Renal cortical epithelial cell (primary cell): Measurements from ENCODE around the gene HNRNPA2B1. TPM values are rescaled to one million over a fixed set of nuclear protein-coding genes. Genes with fewer than 3 reads are reported as not detected.
"Not testable (repeated sequence)": the region's sequence is repeated elsewhere in the genome, so short reads cannot be mapped to it uniquely, and the experiment has no call there.

Source experiments
- DNase-seq: peaks from one replicate; pipeline ENCODE4 v3.0.0-alpha.2; 2011; ENCODE audit warnings: low read depth
- total RNA-seq: library from RNA; depleted of rRNA; stranded (reverse); fragments of >200 nt; gene quantifications from 2 replicates; pipeline ENCODE4 v1.2.3, GENCODE V29; 2014

HNRNPA2B1 gene
- total RNA-seq, 1 donor from 2014 or later, result 220 TPM

DNA sequence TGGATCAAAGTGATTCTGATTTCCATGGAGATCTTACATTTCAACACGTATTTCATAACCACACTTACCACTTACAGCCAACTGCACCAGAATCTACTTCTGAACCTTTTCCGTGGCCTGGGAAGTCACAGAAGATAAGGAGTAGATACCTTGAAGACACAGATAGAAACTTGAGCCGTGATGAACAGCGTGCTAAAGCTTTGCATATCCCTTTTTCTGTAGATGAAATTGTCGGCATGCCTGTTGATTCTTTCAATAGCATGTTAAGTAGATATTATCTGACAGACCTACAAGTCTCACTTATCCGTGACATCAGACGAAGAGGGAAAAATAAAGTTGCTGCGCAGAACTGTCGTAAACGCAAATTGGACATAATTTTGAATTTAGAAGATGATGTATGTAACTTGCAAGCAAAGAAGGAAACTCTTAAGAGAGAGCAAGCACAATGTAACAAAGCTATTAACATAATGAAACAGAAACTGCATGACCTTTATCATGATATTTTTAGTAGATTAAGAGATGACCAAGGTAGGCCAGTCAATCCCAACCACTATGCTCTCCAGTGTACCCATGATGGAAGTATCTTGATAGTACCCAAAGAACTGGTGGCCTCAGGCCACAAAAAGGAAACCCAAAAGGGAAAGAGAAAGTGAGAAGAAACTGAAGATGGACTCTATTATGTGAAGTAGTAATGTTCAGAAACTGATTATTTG lies 15.3 kb downstream of the HNRNPA2B1 start:
- no peak for DNase-seq

DNA sequence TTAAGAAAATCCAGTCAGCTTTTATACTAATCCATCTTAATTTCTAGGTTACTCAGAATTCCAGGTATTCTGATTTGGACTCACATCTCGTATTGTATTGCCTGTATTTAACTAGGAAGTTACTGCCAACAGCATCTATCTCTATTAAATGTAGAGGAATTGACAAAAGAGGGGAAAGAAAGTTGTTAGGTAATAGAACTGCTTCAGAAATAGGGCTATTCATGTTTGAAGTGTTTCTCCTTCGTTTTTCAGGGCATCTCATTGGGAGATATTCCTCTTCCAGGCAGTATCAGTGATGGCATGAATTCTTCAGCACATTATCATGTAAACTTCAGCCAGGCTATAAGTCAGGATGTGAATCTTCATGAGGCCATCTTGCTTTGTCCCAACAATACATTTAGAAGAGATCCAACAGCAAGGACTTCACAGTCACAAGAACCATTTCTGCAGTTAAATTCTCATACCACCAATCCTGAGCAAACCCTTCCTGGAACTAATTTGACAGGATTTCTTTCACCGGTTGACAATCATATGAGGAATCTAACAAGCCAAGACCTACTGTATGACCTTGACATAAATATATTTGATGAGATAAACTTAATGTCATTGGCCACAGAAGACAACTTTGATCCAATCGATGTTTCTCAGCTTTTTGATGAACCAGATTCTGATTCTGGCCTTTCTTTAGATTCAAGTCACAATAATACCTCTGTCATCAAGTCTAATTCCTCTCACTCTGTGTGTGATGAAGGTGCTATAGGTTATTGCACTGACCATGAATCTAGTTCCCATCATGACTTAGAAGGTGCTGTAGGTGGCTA lies 16.1 kb downstream of the HNRNPA2B1 start:
- not testable (repeated sequence) for DNase-seq

DNA sequence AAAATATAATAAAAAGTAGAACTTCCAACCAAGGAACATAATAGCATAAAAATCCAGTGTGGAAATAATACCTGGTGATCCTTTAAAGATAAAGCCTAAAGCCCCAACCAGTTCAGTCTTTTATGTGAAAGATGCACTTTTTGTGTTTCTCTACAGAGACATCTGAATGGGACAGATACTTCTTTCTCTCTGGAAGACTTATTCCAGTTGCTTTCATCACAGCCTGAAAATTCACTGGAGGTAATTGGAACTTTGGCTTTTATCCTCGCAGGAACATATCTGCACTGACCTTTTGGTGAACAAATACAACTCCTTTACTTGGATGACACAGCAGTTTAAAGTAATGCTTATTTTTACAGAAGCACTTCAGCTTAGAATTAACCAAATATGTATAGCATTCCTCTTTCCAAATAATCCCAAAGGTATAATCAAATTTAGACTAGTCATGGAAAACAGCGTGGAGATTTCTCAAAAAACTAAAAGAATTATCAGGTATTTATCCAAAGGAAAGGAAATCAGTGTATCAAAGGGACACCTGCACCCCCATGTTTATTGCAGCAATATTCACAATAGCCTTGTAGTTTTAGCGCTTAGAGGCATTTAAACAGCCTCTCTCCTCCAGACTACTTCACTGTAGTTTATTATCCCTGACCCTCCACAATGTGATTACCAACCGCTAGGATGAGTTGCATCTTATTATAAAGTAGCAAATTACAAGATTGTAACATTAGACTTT lies 16.8 kb downstream of the HNRNPA2B1 start:
- no peak for DNase-seq

DNA sequence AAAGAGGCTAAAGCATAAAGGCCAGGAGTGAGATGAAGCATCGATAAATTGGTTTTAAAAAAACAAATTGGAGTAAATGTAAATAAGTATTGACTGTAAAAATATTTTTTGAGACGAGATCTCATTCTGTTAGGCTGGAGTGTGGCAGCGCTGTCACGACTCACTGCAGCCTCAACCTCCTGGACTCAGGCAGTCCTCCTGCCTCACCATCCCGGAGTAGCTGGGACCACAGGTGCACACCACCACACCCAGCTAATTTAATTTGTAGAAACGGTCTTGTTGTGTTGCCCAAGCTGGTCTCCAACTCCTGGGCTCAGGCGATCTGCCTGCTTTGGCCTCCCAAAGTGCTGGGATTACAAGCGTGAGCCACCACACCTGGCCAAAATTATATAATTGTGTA lies 17.8 kb downstream of the HNRNPA2B1 start:
- no peak for DNase-seq

GRCh38 chr7:26182283-26182682 lies 18.3 kb downstream of the HNRNPA2B1 start:
- no peak for DNase-seq

DNA sequence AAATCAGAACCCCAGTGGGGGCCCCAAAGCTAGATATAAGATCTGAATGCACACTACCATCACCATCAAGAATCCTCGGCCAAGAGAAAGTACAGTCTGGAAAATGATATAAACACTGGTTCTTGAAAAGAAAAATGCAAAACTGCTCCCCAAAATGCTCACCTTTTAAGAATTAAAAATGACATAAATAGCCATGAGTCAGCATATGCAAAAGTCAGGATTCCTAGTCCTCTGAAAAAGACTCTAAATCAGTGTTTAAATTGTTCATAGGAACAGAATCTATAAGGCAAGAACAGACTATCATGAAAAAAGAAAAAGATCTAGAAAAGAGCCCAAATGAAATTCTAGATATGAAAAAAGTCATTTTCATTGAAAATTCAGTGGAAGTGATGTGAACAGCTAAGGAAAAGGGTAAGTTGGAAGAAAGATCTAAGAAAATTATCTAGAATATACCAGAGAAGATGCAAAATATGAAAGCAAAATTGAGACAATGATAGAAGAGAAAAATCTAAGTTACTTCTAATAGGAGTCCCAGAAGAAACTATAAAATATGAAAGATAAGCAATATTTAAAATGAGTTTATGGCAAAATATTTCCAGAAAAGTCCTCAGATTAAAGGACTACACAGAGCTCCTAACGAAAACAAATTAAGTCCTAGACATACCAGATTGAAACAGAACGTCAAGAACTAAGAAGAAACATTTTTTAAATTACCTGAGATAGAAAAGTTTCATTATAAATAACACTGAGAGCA lies 18.9 kb downstream of the HNRNPA2B1 start:
- no peak for DNase-seq

DNA sequence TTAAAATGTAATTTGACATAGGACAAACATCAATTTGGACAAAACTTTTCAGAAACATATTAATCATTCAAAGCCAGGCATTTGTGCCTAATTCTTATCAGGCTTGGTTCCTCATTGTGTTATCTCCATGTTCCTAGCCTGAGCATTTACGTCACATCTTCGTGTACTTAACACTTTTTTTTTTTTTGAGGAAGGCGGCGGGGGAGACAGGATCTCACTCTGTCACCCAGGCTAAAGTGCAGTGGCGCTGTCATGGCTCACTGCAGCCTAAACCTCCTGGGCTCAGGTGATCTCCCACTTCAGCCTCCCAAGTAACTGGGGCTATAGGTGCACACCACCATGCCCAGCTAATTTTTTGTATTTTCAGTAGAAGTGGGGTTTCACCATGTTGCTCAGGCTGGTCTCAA lies 19.8 kb downstream of the HNRNPA2B1 start:
- no peak for DNase-seq

GRCh38 chr7:26179826-26180497 lies 20.6 kb downstream of the HNRNPA2B1 start:
- no peak for DNase-seq

DNA sequence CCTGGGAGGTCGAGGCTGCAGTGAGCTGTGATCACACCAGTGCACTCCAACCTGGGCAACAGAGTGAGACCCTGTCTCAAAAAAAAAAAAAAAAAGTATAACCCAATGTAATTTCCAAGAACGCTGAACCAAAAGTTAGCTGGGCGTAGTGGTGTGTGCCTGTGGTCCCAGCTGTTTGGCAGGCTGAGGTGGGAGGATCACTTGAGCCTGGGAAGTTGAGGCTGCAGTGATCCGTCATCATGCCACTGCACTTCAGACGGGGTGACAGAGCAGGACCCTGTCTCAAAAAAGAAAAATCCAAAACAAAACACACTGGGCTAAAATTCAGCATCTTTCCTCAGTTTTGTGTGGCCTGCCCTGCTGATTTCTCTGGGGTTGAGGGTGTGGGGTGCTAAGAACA lies 21.1 kb downstream of the HNRNPA2B1 start:
- no peak for DNase-seq

DNA sequence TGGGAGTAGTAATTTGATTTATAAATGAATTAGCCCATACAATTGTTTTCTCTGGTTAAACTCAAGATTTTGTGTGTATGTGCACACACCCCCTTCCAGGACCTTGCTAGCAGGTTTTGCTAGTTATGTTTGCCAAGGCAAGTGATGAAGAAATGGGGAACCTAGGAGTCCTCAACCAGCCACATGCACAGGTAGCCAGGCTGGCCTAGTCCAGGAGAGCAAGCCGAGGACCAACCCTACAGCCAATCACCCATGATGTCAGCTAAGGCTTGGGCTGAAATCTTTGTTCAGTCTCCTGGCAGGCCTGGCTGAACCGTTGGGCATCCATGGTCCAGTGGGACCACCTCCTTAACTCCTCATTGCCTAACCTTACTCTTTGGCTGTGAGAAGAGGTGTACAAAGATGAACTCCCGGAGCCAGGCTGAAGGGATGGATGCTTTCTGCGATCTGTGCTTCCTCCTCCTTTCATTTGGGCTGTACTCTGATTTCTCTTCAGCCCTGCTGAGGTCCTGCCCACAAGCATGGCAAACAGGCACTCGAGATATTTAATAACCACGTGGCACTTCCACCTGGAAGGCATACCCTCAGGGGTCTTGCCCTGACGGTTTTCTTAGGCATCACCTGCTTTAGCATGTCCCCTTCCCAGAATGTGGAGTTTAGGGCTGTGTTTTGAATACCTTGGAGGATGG lies 22.1 kb downstream of the HNRNPA2B1 start:
- DNase-seq, result no peak

DNA sequence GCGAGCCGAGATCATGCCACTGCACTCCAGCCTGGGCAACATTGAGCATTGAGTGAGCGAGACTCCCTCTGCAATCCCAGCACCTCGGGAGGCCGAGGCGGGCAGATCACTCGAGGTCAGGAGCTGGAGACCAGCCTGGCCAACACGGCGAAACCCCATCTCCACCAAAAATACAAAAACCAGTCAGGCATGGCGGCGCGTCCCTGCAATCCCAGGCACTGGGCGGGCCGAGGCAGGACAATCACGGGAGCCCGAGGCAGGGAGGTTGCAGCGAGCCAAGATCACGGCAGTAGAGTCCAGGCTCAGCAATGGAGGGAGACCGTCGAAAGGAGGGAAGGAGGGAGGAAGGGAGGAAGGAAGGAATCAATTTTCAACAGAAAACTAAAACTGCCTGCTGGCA lies 23.3 kb downstream of the HNRNPA2B1 start:
- DNase-seq, result not testable (repeated sequence)

DNA sequence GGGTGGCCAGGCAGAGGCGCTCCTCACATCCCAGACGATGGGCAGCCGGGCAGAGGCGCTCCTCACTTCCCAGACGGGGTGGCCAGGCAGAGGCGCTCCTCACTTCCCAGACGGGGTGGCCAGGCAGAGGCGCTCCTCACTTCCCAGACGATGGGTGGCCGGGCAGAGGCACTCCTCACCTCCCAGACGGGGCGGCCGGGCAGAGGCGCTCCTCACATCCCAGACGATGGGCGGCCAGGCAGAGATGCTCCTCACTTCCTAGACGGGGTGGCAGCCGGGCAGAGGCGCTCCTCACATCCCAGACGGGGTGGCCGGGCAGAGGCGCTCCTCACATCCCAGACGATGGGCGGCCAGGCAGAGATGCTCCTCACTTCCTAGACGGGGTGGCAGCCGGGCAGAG lies 23.9 kb downstream of the HNRNPA2B1 start:
- DNase-seq, result not testable (repeated sequence)

DNA sequence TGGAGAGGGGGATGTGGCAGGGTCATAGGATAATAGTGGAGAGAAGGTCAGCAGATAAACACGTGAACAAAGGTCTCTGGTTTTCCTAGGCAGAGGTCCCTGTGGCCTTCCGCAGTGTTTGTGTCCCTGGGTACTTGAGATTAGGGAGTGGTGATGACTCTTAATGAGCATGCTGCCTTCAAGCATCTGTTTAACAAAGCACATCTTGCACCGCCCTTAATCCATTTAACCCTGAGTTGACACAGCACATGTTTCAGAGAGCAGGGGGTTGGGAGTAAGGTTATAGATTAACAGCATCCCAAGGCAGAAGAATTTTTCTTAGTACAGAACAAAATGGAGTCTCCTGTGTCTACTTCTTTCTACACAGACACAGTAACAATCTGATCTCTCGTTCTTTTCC lies 24.6 kb downstream of the HNRNPA2B1 start:
- not testable (repeated sequence) for DNase-seq

- no peak for DNase-seq
Observed at GRCh38 chr7:26172048-26172447, 28.5 kb downstream of the HNRNPA2B1 start.

GRCh38 chr7:26171601-26172000 lies 28.9 kb downstream of the HNRNPA2B1 start:
- DNase-seq, result no peak

DNA sequence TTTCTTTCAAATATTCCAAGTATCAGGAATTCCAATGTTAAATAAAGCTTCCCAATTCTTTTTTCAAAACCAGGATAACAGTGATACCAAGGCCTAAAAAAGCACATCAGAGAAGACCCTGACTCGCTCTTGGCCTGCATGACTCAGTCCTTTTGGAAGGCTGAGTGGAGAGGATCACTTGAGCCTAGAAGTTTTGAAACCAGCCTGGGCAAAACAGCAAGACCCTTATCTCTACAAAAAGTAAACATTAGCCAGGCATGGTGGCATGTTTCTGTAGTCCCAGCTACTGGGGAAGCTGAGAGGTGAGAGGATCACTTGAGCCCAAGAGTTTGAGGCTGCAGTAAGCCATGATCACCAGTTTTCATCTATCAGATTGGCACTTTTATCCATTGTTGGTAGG lies 29.9 kb downstream of the HNRNPA2B1 start:
- no peak for DNase-seq

GRCh38 chr7:26169271-26169670 lies 31.3 kb downstream of the HNRNPA2B1 start:
- no peak for DNase-seq

GRCh38 chr7:26168458-26169023 lies 32.0 kb downstream of the HNRNPA2B1 start:
- DNase-seq, result no peak

DNA sequence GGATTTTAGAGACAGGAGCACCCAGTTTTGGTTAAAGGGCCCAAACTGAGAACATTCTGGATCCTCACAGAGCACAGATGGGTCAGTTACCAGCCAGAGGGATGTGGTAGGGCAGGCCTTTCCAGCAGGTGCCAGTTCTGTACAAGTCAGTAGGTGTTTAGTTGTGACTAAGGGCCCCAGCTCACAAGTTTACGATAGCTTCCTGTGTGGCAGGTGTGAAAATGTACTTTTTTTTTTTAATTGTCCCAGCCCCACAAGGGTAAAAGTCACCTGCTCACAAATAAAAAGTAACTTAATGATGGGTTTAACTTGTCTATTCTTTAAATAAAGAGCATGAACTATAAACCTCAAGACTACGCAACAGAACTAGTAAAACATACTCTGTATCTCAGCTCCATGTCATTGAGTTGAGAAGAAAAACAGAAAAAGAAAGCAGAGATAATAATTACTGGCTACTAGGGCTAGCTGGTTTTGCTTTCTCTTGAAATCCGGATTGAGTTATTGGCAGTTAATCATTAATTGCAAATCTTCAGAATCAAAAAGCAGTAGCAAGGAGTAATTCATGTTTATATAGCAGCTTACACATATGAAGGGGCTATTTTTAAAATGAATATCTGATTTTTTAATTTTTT lies 33.1 kb downstream of the HNRNPA2B1 start:
- peak; percentile 64 for DNase-seq
